GM19372 (cell line): Measurements from ENCODE around the gene GABRB2.
"Not testable (repeated sequence)": the region's sequence is repeated elsewhere in the genome, so short reads cannot be mapped to it uniquely, and the experiment has no call there.

ENCODE experiments used
- ATAC-seq: cut with Tn5 transposase; IDR thresholded peaks from one replicate; pipeline ENCODE4 v1.9.1; 2021; ENCODE audit warnings: mild to moderate bottlenecking, low read depth, moderate library complexity; ENCODE audit not compliant: unreplicated experiment

GABRB2 gene

DNA sequence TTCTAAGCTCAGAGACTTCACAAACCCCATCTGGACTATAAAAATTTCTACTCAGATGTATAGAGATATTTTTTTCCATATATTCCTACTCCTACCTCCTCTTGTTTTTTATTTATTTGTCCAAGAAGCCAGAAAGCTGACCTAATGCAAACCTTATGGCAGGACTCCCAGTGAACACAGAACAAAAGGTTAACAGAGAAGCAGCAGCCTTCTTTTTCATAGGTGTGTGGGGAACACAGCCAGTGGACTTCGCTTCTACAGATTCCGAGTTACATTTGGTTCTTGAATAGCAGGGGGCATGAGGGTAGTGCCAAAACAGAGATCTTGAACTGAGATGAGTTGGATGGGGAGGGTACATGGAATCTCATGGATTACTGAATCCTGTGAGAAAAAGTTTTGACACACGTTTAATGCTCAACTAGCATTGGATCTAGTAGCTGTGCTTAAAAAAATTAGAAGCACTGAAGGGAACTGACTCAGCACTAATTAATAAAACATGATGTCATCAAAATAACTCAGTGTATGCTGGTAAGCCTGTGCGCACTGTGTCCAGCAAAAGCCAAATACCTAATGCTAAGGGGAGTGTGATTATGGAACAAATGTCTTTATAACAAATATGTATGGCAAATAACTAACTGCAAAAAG is 240.1 kb downstream of the GABRB2 start:
- ATAC-seq: no peak

DNA sequence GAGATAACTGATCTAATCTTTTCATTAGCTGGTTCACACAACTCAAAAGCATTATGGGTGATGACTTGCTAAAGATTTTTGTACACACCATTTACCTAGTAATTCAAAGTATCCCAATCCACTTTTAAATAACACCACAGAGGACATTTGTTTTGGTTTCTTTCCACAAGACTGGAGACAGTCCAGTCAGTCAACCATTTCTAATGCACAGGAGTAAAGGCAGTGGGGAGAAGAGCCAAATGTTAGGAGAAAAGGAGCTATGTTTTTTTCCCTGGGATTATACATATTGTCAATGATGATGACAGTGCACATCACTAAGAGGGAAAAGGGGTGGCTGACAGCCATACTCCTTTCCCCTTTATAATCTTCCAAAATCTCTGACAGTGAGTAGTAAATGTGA is 240.9 kb downstream of the GABRB2 start:
- ATAC-seq: no peak

DNA sequence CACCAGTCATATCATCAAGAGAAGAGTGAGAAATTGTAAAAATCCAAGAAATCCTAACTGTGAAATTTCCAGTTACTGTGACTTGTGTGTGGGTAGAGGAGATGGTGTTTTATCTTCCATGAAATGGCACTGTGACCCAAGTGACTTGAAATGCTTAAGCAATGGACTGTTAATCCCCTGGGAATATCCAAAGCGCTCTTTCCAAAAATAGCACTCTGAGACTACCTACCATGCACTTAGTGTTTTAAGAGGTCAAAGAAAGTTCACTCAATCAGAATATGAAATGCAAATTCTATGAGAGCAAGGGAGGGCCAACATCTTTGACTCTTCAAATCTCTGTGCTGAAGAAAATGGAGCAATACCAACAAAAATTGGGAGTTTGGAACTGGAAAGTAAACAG is 244.0 kb downstream of the GABRB2 start:
- no peak for ATAC-seq

DNA sequence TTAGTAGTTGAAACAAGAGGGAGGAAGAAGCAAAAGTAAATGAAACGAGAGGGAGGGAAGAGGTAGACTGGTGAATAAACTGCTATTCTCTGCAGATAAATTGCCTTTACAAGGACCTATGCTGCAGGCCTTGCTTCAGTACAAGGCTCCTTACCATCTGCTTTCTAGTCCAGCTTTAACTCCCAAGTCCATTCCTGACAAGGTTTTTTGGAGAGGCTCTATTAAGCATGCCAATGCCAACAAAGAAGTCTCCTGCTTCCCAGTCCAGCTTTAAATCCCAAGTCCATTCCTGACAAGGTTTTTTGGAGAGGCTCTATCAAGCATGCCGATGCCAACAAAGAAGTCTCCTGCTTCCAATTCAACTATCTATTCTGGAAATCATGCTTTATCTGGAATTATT is 244.9 kb downstream of the GABRB2 start:
- ATAC-seq: no peak

DNA sequence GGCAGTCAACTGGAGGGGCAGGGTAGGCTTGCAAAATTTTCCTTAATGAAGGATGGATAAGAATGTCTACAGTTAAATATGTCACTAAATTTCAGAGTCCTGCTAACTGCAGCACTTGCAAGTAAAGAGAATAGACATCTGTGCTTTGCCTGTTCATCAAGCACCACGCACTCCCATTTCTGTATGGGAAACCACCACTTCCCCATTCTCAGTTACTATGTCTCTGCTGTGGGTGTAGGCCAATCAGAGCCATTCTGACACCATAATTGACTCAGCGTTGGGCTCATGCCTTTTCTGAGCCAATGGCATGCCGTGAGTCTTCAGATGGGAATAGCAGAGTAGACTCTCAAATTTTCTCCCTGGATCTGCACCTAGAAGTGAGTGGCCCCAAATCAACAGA is 247.5 kb downstream of the GABRB2 start:
- no peak for ATAC-seq

DNA sequence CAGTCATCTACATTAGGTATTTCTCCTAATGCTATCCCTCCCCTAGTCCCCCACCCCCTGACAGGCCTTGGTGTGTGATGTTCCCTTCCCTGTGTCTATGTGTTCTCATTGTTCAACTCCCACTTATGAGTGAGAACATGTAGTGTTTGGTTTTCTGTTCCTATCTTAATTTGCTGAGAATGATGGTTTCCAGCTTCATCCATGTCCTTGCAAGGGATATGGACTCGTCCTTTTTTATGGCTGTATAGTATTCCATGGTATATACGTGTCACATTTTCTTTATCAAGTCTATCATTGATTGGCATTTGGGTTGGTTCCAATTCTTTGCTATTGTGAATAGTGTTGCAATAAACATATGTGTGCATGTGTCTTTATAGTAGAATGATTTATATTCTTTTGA is 249.1 kb downstream of the GABRB2 start:
- not testable (repeated sequence) for ATAC-seq

DNA sequence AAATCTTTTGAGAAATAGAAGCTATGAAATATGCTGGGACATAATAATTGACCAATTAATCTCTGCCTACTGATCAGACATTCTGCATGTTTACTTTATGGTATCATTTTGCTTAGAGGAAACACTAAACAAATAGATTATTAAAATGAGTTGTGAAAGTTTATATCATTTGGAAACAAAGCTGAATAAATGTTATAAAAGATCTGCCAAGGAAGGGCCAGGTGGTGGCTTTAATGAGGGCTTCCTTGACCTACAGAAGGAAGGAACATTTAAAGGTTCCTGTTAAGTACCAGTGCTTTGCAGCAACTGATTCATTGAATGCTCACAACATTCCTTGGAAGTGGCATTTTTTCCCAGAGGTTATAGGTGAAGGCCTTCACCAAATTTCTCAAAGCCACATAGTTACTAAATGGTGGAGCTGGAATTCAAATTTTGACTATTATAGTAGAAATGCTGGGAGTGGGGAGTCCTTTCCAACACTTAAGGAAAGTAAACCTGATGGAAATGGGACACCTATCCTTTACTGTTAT is 250.7 kb downstream of the GABRB2 start:
- ATAC-seq: no peak

DNA sequence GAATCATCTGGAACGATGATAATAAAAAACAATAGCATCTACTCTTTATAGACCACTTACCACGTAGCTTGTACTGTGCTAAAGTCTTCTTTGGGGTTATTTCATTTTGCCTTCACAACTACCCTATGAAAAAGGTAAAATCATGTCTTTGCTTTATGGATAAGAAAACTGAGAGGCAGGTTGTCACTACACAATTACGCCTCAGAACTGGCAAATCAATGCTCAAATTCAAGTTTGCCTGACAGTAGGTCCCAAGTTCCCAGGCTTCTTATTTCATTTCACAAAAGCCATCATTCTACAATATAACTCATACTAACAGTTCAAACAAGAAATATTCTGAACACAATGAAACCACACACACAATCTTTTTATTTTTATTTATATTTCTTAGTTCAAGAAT is 258.5 kb downstream of the GABRB2 start:
- ATAC-seq: no peak

DNA sequence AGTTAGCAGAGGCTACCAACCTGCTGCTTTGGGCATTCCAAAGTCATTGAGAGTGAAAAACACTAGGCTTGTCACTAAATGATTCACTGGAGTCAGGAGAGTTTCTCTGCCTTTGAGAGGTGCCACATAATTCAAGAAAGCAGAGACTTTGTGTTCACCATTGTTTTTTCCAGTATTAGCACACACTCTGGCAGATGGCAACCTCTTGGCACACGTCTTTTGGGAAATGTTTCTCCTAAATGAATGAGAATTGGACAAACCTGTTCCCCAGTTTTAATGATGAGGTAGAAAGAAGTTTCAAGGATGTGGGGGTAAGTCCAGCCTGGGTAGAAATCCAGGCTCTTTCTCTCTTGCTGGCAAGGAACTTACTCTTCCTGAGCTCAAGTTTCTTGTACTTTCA is 259.1 kb downstream of the GABRB2 start:
- ATAC-seq: no peak

DNA sequence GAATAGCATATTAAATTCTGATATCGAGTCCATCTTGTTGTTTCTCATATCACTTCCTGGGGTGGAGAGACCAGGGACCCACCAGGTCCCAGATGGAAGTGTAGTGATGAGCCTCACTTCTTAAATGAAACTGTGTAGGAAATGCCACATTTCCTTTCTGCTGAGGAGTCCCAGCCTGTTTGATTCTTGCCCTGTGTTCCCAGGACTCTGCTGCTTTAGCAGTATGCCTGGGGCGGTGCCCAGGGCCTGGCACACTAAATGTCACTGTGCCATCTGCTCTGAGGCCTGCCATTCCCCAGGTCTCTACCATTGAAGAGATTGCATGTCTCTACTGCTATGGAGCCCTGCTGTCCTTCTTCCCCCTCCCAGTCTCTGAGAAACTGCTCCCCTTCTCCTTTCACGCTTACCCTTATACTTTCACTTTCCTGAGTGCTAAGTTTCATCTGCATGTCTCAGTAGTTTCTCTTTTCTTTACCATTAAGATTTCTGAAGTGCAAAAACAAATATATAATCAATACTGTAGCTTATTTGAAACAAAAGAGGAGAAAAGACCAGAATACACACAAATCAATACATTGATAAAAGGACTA is 260.4 kb downstream of the GABRB2 start:
- ATAC-seq: peak; percentile 78

DNA sequence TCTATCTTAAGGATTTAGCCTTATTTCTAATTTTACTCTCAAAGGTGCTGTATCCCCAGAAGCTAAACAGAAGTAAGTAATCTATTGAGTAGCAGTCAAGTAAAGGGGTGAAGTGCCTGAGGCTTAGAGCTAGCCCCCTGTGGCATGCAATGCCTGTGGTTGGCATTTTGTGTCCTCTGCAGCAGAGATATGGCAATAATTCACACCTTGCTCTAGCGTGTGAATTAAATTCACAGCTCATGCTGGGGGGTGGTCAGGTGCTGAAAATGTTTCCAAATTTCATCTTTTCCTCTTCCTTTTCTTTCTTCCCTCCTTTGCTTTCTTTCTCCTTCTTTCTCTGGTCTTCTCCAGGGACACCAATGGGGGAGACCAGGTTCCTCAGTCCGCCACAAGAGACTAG is 262.1 kb downstream of the GABRB2 start:
- no peak for ATAC-seq

DNA sequence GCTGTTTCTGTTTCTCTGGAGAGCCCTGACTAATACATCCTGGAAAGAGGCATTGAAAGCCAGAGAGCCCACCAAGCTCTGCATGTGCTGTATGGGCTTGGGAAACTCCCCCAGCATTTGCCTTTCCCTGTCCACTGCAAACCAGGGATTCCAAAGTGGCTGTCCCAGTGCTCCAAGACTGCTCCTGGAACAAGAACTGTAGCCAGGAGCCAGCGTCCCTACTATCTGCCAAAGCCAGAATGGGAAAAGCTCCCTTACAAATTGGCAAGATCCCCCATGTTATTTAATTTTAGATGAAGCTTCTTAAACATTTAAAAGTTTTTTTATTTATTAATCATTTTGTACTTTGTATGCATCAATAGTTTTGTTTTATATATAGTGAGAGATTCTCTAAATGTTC is 263.2 kb downstream of the GABRB2 start:
- no peak for ATAC-seq

DNA sequence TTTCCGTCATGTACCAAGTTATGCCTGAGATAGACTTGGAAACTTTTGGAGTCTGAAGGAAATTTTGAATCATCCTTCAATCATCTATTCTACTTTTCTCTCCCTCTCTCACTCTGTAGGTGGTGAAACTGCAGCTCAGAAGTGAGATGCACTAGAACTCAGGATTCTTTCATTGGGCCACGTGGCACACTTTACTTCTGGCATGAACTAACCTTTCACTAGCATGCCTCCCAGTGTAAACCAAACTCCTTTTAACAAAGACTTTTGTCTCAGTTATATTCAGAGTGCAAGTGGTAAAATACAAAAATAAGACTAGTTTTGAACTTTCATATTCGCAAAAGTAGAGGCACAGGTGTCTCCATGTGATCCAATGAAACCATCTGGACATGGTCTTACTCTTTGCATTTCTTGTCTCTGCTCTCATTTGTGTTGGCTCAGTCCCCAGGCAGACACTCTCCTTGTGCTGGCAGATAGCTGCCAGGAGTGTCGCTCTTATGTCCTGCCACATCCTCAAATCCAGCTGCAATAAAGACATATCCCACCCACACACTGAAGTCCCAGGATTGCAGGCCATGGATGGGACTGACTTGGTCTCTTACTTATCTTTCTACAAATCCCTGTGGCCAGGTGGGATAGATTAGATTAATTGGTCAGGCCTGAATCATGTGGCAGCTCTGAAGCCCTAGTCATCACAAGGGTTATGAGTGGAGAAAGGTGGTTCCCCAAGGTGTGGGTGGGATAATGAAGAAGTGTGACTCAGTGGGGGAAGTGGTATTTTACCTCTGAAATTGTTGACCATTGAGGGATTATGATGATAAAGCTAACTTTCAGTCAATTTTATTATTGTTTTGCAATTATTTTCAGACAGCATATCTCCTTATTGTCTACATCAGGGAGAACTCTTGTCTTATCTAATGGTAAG is 267.5 kb downstream of the GABRB2 start:
- ATAC-seq: no peak

DNA sequence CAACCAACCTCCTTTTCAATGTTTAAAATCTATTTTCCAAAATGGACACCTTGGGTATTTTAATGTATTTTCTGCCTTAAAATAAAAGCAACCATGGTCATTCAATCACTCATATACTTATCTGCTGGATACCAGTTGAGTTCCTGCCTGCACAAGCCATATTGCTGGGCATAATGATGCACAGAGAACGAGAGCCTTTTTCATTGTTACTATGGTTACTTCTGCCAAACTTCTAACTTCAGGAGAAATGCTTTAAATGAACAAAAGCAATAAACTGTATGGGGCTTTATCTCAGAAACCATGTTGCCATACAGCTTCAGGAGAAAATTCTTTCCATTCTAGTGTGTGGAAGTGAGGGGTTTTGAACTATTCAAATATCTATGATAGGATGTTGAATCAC is 269.5 kb downstream of the GABRB2 start:
- no peak for ATAC-seq

DNA sequence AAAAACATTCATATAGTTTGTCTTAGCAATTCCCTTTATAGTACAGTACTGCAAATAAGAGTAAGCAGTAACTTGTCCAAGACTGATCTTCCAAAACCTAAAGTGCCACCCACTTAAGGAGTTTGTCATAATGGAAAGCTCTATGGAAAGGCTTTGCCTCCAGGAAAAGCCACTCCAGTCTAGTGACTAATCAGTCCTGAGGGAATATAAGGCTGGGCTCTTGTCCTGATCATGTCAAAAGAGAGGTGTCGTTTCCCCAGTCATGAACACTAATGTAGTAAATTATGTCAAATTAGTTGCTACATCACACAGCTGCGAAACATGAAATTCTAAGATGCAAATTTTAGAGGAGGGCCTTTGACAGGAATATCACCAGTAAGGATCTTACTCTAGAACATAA is 271.6 kb downstream of the GABRB2 start:
- no peak for ATAC-seq

DNA sequence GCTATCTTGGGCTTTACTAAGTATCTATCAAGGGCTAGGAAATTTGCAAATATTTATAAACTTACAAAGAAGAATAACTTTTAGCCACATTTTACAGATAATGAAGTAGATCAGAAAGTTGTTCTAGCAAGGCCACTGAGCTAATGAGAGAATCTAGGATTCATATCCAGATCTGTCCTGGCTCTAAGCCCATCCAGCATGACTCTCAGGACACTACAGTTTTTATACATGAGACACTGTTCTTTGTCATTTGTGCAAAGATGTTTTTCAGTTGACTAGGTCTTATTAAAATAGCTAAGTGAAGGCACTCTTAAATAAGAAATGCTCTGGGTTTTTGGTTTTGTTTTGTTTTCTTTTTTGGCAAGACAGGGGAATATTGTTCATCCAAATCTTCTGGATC is 273.1 kb downstream of the GABRB2 start:
- no peak for ATAC-seq

DNA sequence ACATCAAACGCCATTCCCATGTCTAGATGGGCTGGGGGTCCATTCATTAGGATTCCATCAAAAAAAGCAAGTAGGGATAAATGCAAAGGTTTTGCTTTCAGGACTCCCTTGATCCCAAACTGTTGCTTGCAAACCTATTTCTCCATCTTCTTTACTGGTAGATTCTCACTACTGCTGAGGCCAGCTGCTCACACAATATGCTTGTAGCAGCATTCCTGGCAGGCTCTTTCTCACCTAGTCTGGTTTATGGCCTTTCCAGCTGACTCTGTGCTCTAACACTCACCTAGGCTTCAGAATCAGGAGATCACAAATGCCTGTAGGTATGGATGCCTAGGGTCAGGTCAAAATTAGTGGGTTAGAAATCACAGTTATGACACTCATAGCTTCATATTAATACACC is 274.7 kb downstream of the GABRB2 start:
- no peak for ATAC-seq

DNA sequence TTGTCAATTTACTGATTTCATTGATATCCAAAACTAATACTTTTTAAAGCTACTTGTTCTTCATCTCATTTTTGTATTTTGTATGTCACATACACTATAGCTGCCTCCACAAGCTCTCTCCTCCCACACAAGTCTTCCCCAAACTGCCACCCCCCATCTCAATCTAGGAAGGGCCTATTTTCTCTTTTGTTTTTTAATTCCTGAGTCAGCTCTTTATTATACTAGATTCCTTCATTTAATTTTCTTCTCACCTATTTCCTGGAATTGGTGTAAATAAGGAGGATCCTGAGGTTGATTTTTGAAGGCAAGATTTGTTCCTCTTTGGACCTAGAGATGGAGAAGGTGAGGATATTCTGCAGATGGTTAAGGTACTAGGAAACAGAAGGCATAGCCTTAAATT is 277.4 kb downstream of the GABRB2 start:
- ATAC-seq: no peak

DNA sequence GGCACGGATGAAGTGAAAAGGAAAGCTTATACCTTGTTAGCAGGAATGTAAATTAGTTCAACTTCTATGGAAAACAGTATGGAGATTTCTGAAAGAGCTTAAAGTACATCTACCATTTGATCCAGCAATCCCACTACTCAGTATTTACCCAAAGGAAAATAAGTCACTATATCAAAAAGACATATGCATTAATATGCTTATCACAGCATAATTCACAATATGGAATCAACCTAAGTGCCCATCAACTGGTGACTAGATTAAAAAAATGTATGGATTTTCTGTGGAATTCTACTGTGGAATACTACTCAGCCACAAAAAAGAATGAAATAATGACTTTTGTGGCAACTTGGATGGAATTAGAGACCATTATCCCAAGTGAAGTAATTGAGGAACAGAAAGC is 279.6 kb downstream of the GABRB2 start:
- no peak for ATAC-seq

DNA sequence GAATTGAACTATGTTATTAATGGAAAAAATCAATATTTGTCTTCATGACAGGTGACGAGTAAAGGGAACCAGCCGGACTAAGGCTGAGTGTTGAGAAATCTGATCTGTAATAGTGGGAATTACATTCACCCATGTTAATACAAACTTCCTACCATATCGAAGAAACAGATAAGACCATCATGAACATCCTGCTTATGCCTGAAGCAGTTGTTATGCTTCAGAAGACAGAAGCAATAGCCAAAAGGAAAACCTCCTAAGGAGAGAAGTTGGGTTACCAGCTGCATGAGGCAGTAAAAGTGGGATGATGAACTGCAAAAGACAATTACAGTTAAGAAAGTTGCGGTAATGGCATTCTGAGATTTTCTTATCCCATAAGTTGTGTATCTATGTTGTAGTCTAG is 281.5 kb downstream of the GABRB2 start:
- ATAC-seq: no peak

DNA sequence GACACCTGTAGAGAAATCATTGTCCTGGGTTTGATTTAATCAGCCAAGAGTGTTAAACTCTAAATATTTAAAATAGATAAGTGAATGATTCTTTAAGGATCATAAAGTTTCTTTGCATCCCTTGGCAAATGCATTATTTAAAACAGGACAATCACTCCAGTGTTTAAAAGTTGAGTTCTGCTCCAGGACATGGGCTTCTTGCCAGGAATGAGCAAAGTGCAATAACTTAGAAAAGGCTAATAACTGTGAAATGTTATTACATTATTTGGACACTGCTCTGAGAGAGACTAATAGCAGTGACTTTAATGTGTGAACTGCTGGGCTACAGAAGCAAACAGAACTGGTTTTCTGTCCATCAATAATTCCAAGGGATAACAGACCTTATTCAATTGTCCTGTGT is 283.3 kb downstream of the GABRB2 start:
- no peak for ATAC-seq
